ENCODE results near the gene MED16. TPM values are rescaled to one million over a fixed set of nuclear protein-coding genes. Genes with fewer than 3 reads are reported as not detected.

The MED16 gene
- total RNA-seq, 4 donors from 2014 or later: 58.1 to 158 (median 78.4) TPM

- no peak overlapping the region for H3K4me3 ChIP-seq
- H3K27ac ChIP-seq: peak overlapping the region in 3 of 4 donors; percentile 31 to 95 (median 33)
- WGBS, 2 donors (ENCODE audit: low coverage in 1 of 2): 84% methylated on average over 18 of the region's 18 CpGs; no CpG with 5 or more reads in 1 of the 2 donors
Measured at GRCh38 chr19:890831-891230, 2.2 kb downstream of the MED16 start.

GRCh38 chr19:889662-890295, 3.2 kb downstream of the MED16 start:
- 94% methylated on average over 25 of the region's 26 CpGs; no CpG with 5 or more reads in 1 of the 2 donors for WGBS, 2 donors (ENCODE audit: low coverage in 1 of 2)
- DNase-seq: no peak
- Histone ChIP-seq H3K9me3 (no peaks in the 10 kb centered on the region), H3K4me1 (peaks cover 0 to 16% (median 12%) of the 10 kb centered on the region in 4 donors), H3K27ac (no peak overlapping the region), H3K36me3 (peaks cover 0 to 23% (median 11%) of the 10 kb centered on the region in 4 donors), H3K4me3 (no peak overlapping the region), H3K27me3 (no peaks in the 10 kb centered on the region)
- TF ChIP-seq POLR2AphosphoS5 (IDR thresholded peaks at IDR 0.05): no peak
- TF ChIP-seq POLR2A (IDR thresholded peaks at IDR 0.05): no peak
- no peak for TF ChIP-seq EP300 (IDR thresholded peaks at IDR 0.05; ENCODE audit: low read depth)
- TF ChIP-seq CTCF (IDR thresholded peaks at IDR 0.05): no peak
- in situ Hi-C loops (cut with MboI; ENCODE audit: low pct_ligation_motif_present in 1 of 4, low pct_unique_long_range_greater_than_20kb in 1 of 4, low sequenced_read_pairs in 3 of 4): no loop called here
- intact Hi-C loops (cut with DNase I; ENCODE audit: low total_unique reads): no loop called here

More at GRCh38 chr19:890831-891230, 2.2 kb downstream of the MED16 start:
- Histone ChIP-seq H3K36me3 (peaks cover 0 to 15% (median 7%) of the 10 kb centered on the region in 4 donors), H3K4me1 (peaks cover 0 to 16% (median 12%) of the 10 kb centered on the region in 4 donors), H3K27me3 (no peaks in the 10 kb centered on the region), H3K9me3 (no peaks in the 10 kb centered on the region)
- in situ Hi-C loops (cut with MboI; ENCODE audit: low pct_ligation_motif_present in 1 of 4, low pct_unique_long_range_greater_than_20kb in 1 of 4, low sequenced_read_pairs in 3 of 4): no loop called here
- TF ChIP-seq EP300 (IDR thresholded peaks at IDR 0.05; ENCODE audit: low read depth) (no peak), POLR2A (IDR thresholded peaks at IDR 0.05) (no peak), POLR2AphosphoS5 (IDR thresholded peaks at IDR 0.05) (no peak), CTCF (IDR thresholded peaks at IDR 0.05) (no peak)
- intact Hi-C loops (cut with DNase I; ENCODE audit: low total_unique reads): no loop called here
- DNase-seq: no peak

- Histone ChIP-seq H3K27me3 (no peaks in the 10 kb centered on the region), H3K36me3 (peaks cover 0 to 26% (median 13%) of the 10 kb centered on the region in 4 donors), H3K27ac (no peak overlapping the region), H3K4me3 (no peak overlapping the region), H3K9me3 (no peaks in the 10 kb centered on the region), H3K4me1 (peaks cover 0 to 15% (median 11%) of the 10 kb centered on the region in 4 donors)
- in situ Hi-C loops (cut with MboI; ENCODE audit: low pct_ligation_motif_present in 1 of 4, low pct_unique_long_range_greater_than_20kb in 1 of 4, low sequenced_read_pairs in 3 of 4): no loop called here
- WGBS, 2 donors (ENCODE audit: low coverage in 1 of 2): 82 to 87% methylated on average over 10 to 30 of the region's 30 CpGs
- intact Hi-C loops (cut with DNase I; ENCODE audit: low total_unique reads): no loop called here
- no peak for DNase-seq
- TF ChIP-seq EP300 (IDR thresholded peaks at IDR 0.05; ENCODE audit: low read depth) (no peak), POLR2A (IDR thresholded peaks at IDR 0.05) (no peak), CTCF (IDR thresholded peaks at IDR 0.05) (no peak), POLR2AphosphoS5 (IDR thresholded peaks at IDR 0.05) (no peak)
Measured at GRCh38 chr19:888581-889385, 4.2 kb downstream of the MED16 start.

GRCh38 chr19:887599-887998, 5.4 kb downstream of the MED16 start:
- DNase-seq: no peak
- TF ChIP-seq POLR2AphosphoS5 (IDR thresholded peaks at IDR 0.05): no peak
- no peak for TF ChIP-seq EP300 (IDR thresholded peaks at IDR 0.05; ENCODE audit: low read depth)
- no peak for TF ChIP-seq POLR2A (IDR thresholded peaks at IDR 0.05)
- TF ChIP-seq CTCF (IDR thresholded peaks at IDR 0.05): no peak
- Histone ChIP-seq H3K9me3 (no peaks in the 10 kb centered on the region), H3K4me1 (peaks cover 0 to 12% (median 9%) of the 10 kb centered on the region in 4 donors), H3K27ac (no peak overlapping the region), H3K27me3 (no peaks in the 10 kb centered on the region), H3K4me3 (no peak overlapping the region), H3K36me3 (peaks cover 0 to 27% (median 13%) of the 10 kb centered on the region in 4 donors)
- in situ Hi-C loops (cut with MboI; ENCODE audit: low pct_ligation_motif_present in 1 of 4, low pct_unique_long_range_greater_than_20kb in 1 of 4, low sequenced_read_pairs in 3 of 4) (no loop called here), intact Hi-C loops (cut with DNase I; ENCODE audit: low total_unique reads) (no loop called here)
- WGBS, 2 donors (ENCODE audit: low coverage in 1 of 2): 94 to 95% methylated on average over 4 to 10 of the region's 10 CpGs

All from transverse colon (tissue), 4 donors.